Large intestine (tissue), 3 donors: ENCODE measurements around the gene ALCAM. TPM values are rescaled to one million over a fixed set of nuclear protein-coding genes. Genes with fewer than 3 reads are reported as not detected.
"Not testable (repeated sequence)": the region's sequence is repeated elsewhere in the genome, so short reads cannot be mapped to it uniquely, and the experiment has no call there.

Source experiments
- DNase-seq, 2 donors: peaks; one replicate each; pipeline versions ENCODE4 v3.0.0 to v3.0.0-alpha.2; 2013
- H3K27ac ChIP-seq: one replicate; pipeline ENCODE4 v1.5.1; 2013; ENCODE audit warnings: low read length
- H3K27me3 ChIP-seq: 2 replicates; pipeline ENCODE4 v1.6.1; 2013; ENCODE audit warnings: low read length; ENCODE audit not compliant: control insufficient read depth, insufficient read depth
- H3K36me3 ChIP-seq: 2 replicates; pipeline ENCODE4 v1.6.1; 2013; ENCODE audit warnings: low read length; ENCODE audit not compliant: control insufficient read depth, insufficient read depth
- H3K4me1 ChIP-seq: one replicate; pipeline ENCODE4 v1.6.1; 2013; ENCODE audit warnings: low read length; ENCODE audit not compliant: control insufficient read depth, insufficient read depth
- H3K4me3 ChIP-seq: one replicate; pipeline ENCODE4 v1.5.1; 2013; ENCODE audit warnings: low read length
- H3K9me3 ChIP-seq: one replicate; pipeline ENCODE4 v1.6.1; 2013; ENCODE audit warnings: mild to moderate bottlenecking, low read depth, low read length, moderate library complexity; ENCODE audit not compliant: control insufficient read depth
- WGBS: methylation state at CpG from one replicate; pipeline ENCODE4 v1.1.5; 2013; ENCODE audit warnings: low lambda C conversion rate; ENCODE audit not compliant: insufficient coverage; 5-methylcytosine and 5-hydroxymethylcytosine counted together
- polyA plus RNA-seq: library from polyadenylated mRNA; unstranded; fragments of 120-200 nt; gene quantifications from one replicate; pipeline ENCODE4 v1.2.1, GENCODE V29; 2013

Gene ALCAM
- polyA plus RNA-seq, 1 donor, result 41.5 TPM

DNA sequence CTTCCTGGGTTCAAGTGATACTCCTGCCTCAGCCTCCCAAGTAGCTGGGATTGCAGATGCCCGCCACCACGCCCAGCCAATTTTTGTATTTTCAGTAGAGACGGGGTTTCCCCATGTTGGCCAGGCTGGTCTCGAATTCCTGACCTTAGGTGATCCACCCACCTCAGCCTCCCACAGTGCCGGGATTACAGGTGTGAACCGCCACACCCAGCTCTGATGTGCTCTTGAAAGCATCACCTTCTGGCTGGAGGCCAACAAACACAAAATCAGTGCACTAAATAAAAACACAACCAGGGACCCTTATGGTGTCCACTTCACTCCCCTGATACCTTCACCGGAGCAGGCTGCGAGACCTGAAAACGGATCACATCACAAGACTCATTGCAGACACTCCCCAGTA is 36.3 kb downstream of the ALCAM start:
- no CpG with 5 or more reads among the region's 9 CpGs for WGBS
- H3K27ac ChIP-seq, H3K36me3 ChIP-seq, H3K9me3 ChIP-seq, H3K4me3 ChIP-seq, H3K27me3 ChIP-seq, DNase-seq, H3K4me1 ChIP-seq: not testable (repeated sequence)

DNA sequence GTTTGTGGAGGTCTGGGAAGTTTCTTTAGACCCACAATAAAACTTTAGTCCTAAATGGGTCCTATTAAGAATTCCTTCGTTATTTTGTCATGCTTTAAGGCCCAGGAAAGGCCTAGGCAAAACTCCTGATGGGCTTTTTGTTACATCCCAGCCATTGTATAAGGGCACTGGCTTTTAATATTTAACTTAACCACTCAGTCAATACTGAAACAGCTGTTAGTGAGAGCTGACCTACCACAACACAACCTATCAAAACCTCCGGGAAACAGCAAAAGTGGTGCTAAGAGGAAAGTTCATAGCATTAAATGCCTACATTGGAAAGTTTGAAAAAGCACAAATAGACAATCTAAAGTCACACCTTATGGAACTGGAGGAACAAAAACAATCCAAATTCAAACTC is 39.6 kb downstream of the ALCAM start:
- WGBS, result no CpG with 5 or more reads among the region's 2 CpGs
- DNase-seq, result peak in 1 of 2 donors; percentile 30
- H3K9me3 ChIP-seq, result peaks cover 7% of the 10 kb centered on the region
- no peaks in the 10 kb centered on the region for H3K27me3 ChIP-seq
- no peaks in the 10 kb centered on the region for H3K4me1 ChIP-seq
- H3K4me3 ChIP-seq, result no peak overlapping the region
- no peaks in the 10 kb centered on the region for H3K36me3 ChIP-seq
- no peak overlapping the region for H3K27ac ChIP-seq

DNA sequence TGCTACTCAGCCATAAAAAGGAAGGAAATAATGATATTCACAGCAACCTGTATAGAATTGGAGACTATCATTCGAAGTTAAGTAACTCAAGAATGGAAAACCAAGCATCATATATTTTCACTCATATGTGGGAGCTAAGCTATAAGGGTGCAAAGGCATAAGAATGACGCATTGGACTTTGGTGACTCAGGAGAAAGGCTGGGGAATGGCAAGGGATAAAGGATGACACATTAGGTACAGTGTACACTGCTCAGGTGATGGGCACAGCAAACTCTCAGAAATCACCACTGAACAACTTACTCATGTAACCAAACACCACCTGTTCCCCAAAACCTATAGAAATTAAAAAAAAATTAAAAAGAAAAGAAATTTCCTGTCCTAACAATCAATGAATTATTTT is 42.7 kb downstream of the ALCAM start:
- Histone ChIP-seq H3K36me3 (no peaks in the 10 kb centered on the region), H3K27me3 (no peaks in the 10 kb centered on the region)
- 100% methylated on average over 1 of the region's 2 CpGs for WGBS

GRCh38 chr3:105413343-105413887 is 46.7 kb downstream of the ALCAM start:
- no CpG with 5 or more reads among the region's 1 CpG for WGBS

More for the DNA sequence above, 42.7 kb downstream of the ALCAM start:
- H3K9me3 ChIP-seq, result no peaks in the 10 kb centered on the region
- DNase-seq, result no peak
- no peak overlapping the region for H3K27ac ChIP-seq
- no peaks in the 10 kb centered on the region for H3K4me1 ChIP-seq
- H3K4me3 ChIP-seq, result no peak overlapping the region

GRCh38 chr3:105414841-105415240 is 48.1 kb downstream of the ALCAM start:
- WGBS, result no CpG with 5 or more reads among the region's 4 CpGs
- Histone ChIP-seq H3K36me3 (no peaks in the 10 kb centered on the region), H3K27me3 (no peaks in the 10 kb centered on the region), H3K9me3 (no peaks in the 10 kb centered on the region), H3K4me1 (no peaks in the 10 kb centered on the region), H3K4me3 (no peak overlapping the region), H3K27ac (no peak overlapping the region)
- no peak for DNase-seq

More at GRCh38 chr3:105413343-105413887, 46.7 kb downstream of the ALCAM start:
- no peak overlapping the region for H3K27ac ChIP-seq
- no peaks in the 10 kb centered on the region for H3K4me1 ChIP-seq
- no peaks in the 10 kb centered on the region for H3K27me3 ChIP-seq
- DNase-seq, result no peak
- no peaks in the 10 kb centered on the region for H3K36me3 ChIP-seq
- H3K9me3 ChIP-seq, result no peaks in the 10 kb centered on the region
- H3K4me3 ChIP-seq, result no peak overlapping the region

DNA sequence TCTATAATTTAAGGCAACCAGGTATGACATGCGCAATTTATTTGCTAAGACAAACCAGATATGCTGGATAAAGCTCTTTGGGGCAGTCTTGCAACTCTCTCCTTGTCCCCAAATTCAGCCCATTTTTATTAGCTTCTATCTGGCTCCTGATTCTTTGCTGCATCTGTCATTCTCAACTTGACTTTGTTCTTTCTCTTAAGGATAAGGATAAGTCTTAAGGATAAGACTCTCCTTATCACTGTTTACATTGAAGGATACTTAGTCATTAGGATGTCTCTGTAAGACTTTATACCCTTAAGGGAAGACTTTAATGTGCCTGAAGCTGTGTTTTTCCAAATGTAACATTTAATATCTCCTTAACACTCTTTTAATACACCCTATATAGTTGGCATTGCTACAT is 49.2 kb downstream of the ALCAM start:
- no peak overlapping the region for H3K4me3 ChIP-seq
- H3K27ac ChIP-seq, result no peak overlapping the region
- no peaks in the 10 kb centered on the region for H3K36me3 ChIP-seq
- DNase-seq, result no peak
- WGBS, result no CpG with 5 or more reads among the region's 1 CpG
- no peaks in the 10 kb centered on the region for H3K27me3 ChIP-seq
- no peaks in the 10 kb centered on the region for H3K9me3 ChIP-seq
- no peaks in the 10 kb centered on the region for H3K4me1 ChIP-seq

DNA sequence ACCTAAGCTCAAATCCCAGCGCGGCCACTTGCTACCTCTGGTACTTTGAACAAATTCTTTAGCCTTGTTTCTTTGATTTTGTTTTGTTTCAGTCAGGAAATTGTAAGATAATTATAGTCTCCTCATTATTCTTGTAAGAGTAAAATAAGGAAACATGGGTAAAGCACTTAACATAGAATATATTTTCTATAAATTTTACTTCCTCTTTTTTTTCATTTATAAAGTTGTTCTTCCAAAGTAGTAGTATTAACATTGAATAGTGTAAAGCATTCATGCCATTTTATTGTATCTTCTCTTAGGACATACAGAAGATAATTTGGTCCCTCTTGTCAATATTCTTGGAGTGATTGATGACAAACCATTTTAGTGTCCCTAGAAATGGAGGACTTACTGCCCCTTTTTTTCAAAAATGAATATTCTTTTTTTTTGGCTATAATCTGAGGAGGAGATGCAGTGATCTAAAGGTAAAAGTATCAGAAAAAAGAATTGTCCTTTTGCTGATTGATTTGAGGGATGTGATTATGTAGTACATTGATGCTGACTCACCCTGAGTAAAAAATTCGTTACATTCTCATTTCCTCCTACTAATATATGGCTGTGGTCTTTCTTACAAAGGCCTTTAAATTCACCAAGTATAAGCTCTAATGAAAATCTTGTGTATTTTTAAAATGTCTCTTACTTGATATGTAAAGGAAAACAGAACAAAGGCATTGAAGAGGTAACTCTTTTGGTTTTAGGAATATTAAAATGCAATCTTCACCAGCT is 51.0 kb downstream of the ALCAM start:
- Histone ChIP-seq H3K9me3 (no peaks in the 10 kb centered on the region), H3K4me1 (no peaks in the 10 kb centered on the region), H3K27me3 (no peaks in the 10 kb centered on the region), H3K27ac (no peak overlapping the region), H3K36me3 (no peaks in the 10 kb centered on the region), H3K4me3 (no peak overlapping the region)
- no peak for DNase-seq
- no CpG with 5 or more reads among the region's 3 CpGs for WGBS

- H3K9me3 ChIP-seq, result no peaks in the 10 kb centered on the region
- H3K36me3 ChIP-seq, result no peaks in the 10 kb centered on the region
- H3K4me3 ChIP-seq, result no peak overlapping the region
- no peak for DNase-seq
- WGBS, result 100% methylated on average over 1 of the region's 2 CpGs
- H3K27me3 ChIP-seq, result no peaks in the 10 kb centered on the region
- H3K27ac ChIP-seq, result no peak overlapping the region
- H3K4me1 ChIP-seq, result no peaks in the 10 kb centered on the region
Observed at GRCh38 chr3:105422645-105423044, 55.9 kb downstream of the ALCAM start.

DNA sequence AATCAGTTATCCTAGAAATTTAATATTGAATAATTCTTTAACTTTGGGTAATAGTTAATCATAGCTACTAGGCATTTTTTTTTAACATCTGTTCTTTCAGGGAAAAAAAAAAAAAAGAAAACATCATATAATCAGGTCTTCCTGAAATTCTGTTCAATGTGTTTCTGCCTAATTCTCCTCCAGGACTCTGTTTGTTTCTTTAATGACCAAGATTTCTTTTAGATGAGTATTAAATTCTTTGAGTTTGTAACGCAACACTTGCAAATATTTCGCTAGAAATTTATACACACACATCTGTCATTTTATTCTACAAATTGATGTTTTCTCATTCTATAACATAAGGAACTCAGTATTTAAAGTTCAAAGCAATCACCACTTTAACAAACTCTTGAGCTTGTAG is 56.7 kb downstream of the ALCAM start:
- DNase-seq, result no peak
- Histone ChIP-seq H3K4me1 (no peaks in the 10 kb centered on the region), H3K4me3 (no peak overlapping the region), H3K27ac (no peak overlapping the region), H3K27me3 (no peaks in the 10 kb centered on the region), H3K9me3 (no peaks in the 10 kb centered on the region), H3K36me3 (no peaks in the 10 kb centered on the region)
- WGBS, result 83% methylated on average over 2 of the region's 2 CpGs

- Histone ChIP-seq H3K27me3 (no peaks in the 10 kb centered on the region), H3K36me3 (no peaks in the 10 kb centered on the region), H3K4me3 (no peak overlapping the region), H3K27ac (no peak overlapping the region), H3K9me3 (no peaks in the 10 kb centered on the region), H3K4me1 (no peaks in the 10 kb centered on the region)
- no peak for DNase-seq
- WGBS, result 20% methylated on average over 1 of the region's 2 CpGs
Observed at GRCh38 chr3:105424412-105425152, 57.9 kb downstream of the ALCAM start.
